ENCODE results near the gene SH3PXD2A.

DNA sequence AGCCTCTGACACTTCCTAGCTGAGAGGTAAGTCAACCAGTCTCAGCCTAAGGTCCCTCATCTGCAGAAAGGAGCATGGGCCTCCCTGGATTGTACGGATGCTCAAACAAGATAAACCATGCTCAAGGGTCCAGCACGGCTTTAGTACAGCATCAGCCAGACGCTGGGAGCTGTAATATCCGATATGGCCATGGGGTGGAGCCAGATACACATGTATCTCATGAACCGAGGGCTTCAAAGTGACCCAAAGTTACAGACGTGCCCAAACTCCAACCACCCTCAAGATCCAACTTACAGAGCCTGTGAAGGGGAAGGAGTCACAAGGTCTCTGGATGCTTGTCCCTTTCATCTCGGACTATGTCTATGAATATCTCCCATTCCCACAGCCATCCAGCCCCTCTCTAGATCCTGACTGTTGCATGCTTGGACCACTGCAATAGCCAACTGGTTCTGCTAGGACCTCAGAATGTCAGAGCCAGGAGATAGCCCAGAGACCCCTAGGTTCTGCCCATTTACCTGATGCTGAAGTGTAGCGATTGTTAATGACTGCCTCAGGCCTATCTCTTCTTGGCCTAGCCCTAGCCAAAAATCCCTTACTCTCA, 142.4 kb downstream of the SH3PXD2A start:
- TF ChIP-seq, protein P1, sequence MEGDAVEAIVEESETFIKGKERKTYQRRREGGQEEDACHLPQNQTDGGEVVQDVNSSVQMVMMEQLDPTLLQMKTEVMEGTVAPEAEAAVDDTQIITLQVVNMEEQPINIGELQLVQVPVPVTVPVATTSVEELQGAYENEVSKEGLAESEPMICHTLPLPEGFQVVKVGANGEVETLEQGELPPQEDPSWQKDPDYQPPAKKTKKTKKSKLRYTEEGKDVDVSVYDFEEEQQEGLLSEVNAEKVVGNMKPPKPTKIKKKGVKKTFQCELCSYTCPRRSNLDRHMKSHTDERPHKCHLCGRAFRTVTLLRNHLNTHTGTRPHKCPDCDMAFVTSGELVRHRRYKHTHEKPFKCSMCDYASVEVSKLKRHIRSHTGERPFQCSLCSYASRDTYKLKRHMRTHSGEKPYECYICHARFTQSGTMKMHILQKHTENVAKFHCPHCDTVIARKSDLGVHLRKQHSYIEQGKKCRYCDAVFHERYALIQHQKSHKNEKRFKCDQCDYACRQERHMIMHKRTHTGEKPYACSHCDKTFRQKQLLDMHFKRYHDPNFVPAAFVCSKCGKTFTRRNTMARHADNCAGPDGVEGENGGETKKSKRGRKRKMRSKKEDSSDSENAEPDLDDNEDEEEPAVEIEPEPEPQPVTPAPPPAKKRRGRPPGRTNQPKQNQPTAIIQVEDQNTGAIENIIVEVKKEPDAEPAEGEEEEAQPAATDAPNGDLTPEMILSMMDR (IDR thresholded peaks at IDR 0.05) = peak; percentile 93
- TF ChIP-seq EZH2 (IDR thresholded peaks at IDR 0.05) = no peak

Data from neural progenitor cell (in vitro differentiated cells).